GM21423 (cell line): ENCODE results near the gene TSNAXIP1.

Experiments
- ATAC-seq: cut with Tn5 transposase; IDR thresholded peaks from one replicate; pipeline ENCODE4 v1.9.1; 2021; ENCODE audit warnings: mild to moderate bottlenecking, moderate library complexity; ENCODE audit not compliant: unreplicated experiment

TSNAXIP1 gene

GRCh38 chr16:67806428-67807147 lies at the start of gene TSNAXIP1, which contains the start of gene RANBP10:
Gene TSNAXIP1, plus strand, starts transcription at chr16:67806889. Its CDS starts 261 bp downstream, at chr16:67807150.
Gene RANBP10, minus strand, starts transcription at chr16:67806560. Its CDS starts 24 bp downstream, at chr16:67806536.
- ATAC-seq: peak; percentile 91

GRCh38 chr16:67758006-67758405 lies 48.7 kb upstream of the TSNAXIP1 start:
- no peak for ATAC-seq

GRCh38 chr16:67758966-67759365 lies 47.7 kb upstream of the TSNAXIP1 start:
- no peak for ATAC-seq

- ATAC-seq: no peak
Measured at GRCh38 chr16:67760206-67760955, 46.3 kb upstream of the TSNAXIP1 start.

- ATAC-seq: no peak
Measured at GRCh38 chr16:67760956-67761230, 45.8 kb upstream of the TSNAXIP1 start.

- ATAC-seq: no peak
Measured at GRCh38 chr16:67761924-67762323, 44.8 kb upstream of the TSNAXIP1 start.

GRCh38 chr16:67762385-67762784 lies 44.3 kb upstream of the TSNAXIP1 start:
- ATAC-seq: no peak

- no peak for ATAC-seq
Measured at GRCh38 chr16:67763066-67763465, 43.6 kb upstream of the TSNAXIP1 start.

GRCh38 chr16:67764158-67764667 lies 42.5 kb upstream of the TSNAXIP1 start:
- ATAC-seq: no peak

- ATAC-seq: no peak
Measured at GRCh38 chr16:67766291-67766690, 40.4 kb upstream of the TSNAXIP1 start.

GRCh38 chr16:67767953-67768352 lies 38.7 kb upstream of the TSNAXIP1 start:
- ATAC-seq: no peak

GRCh38 chr16:67770346-67770991 lies 36.2 kb upstream of the TSNAXIP1 start:
- no peak for ATAC-seq

GRCh38 chr16:67773099-67773498 lies 33.6 kb upstream of the TSNAXIP1 start:
- ATAC-seq: no peak

- no peak for ATAC-seq
Measured at GRCh38 chr16:67773569-67774456, 32.9 kb upstream of the TSNAXIP1 start.

- no peak for ATAC-seq
Measured at GRCh38 chr16:67774457-67774853, 32.2 kb upstream of the TSNAXIP1 start.

GRCh38 chr16:67775273-67775672 lies 31.4 kb upstream of the TSNAXIP1 start:
- ATAC-seq: no peak

- no peak for ATAC-seq
Measured at GRCh38 chr16:67779256-67780014, 27.3 kb upstream of the TSNAXIP1 start.

GRCh38 chr16:67780847-67781564 lies 25.7 kb upstream of the TSNAXIP1 start:
- ATAC-seq: no peak

GRCh38 chr16:67781565-67781921 lies 25.1 kb upstream of the TSNAXIP1 start:
- no peak for ATAC-seq
